A673 (cell line): ENCODE measurements around the gene RASD1. TPM values are rescaled to one million over a fixed set of nuclear protein-coding genes. Genes with fewer than 3 reads are reported as not detected.

Source experiments
- BruUV-seq: library from RNA; stranded (reverse); fragments of 400-500 nt; replicated peaks from 2 replicates; lab custom pipeline; 2021; lab: Mats Ljungman, UMichigan
- CTCF ChIA-PET: fragments of 300-600 bp; sonication (Branson Sonifier 250); formaldehyde crosslinking; loops from one replicate; lab custom pipeline; 2022; ENCODE audit warnings: antibody characterized with exemption; lab: Charles Lee
- POLR2A ChIA-PET: fragments of 300-600 bp; sonication (Branson Sonifier 250); formaldehyde crosslinking; loops from one replicate; lab custom pipeline; 2022; ENCODE audit warnings: antibody characterized with exemption; ENCODE audit not compliant: low non-redundant PET; lab: Charles Lee
- DNase-seq: peaks from one replicate; pipeline ENCODE4 v3.0.0-alpha.2; 2015; ENCODE audit warnings: low spot score
- H3K27ac ChIP-seq: fragments of 200-600 bp; sonication (generic); 2 replicates; pipeline ENCODE4 v1.5.1; 2016; ENCODE audit warnings: mixed run types, low read depth, mild to moderate bottlenecking, mixed read lengths, antibody characterized with exemption, low read length; ENCODE audit not compliant: poor library complexity, severe bottlenecking
- H3K27me3 ChIP-seq: fragments of 200-600 bp; sonication (generic); replicated peaks from 2 replicates; pipeline ENCODE4 v1.6.1; 2017; ENCODE audit warnings: mixed run types, low read depth, mild to moderate bottlenecking, mixed read lengths, antibody characterized with exemption, low read length; ENCODE audit not compliant: insufficient read depth, poor library complexity
- H3K36me3 ChIP-seq: fragments of 200-600 bp; sonication (generic); 2 replicates; pipeline ENCODE4 v1.6.1; 2016; ENCODE audit warnings: mixed run types, mild to moderate bottlenecking, mixed read lengths, antibody characterized with exemption, low read length; ENCODE audit not compliant: insufficient read depth, poor library complexity, severe bottlenecking
- H3K4me1 ChIP-seq: fragments of 200-600 bp; sonication (generic); 2 replicates; pipeline ENCODE4 v1.6.1; 2017; ENCODE audit warnings: mixed run types, mild to moderate bottlenecking, mixed read lengths, antibody characterized with exemption, low read length; ENCODE audit not compliant: insufficient read depth, poor library complexity, severe bottlenecking
- H3K4me3 ChIP-seq: fragments of 200-600 bp; sonication (generic); 2 replicates; pipeline ENCODE4 v1.5.1; 2016; ENCODE audit warnings: low read depth, mixed run types, mild to moderate bottlenecking, mixed read lengths, low read length; ENCODE audit not compliant: poor library complexity, severe bottlenecking
- H3K9me3 ChIP-seq: fragments of 200-600 bp; sonication (generic); 2 replicates; pipeline ENCODE4 v1.6.1; 2016; ENCODE audit warnings: mixed run types, low read depth, mild to moderate bottlenecking, mixed read lengths, antibody characterized with exemption, low read length; ENCODE audit not compliant: poor library complexity, severe bottlenecking
- EZH2 ChIP-seq: fragments of 200-600 bp; sonication (generic); IDR thresholded peaks from 2 replicates; pipeline ENCODE4 v1.6.1; 2017; ENCODE audit warnings: borderline replicate concordance, low read depth, mild to moderate bottlenecking, mixed read lengths, antibody characterized with exemption, low read length; ENCODE audit not compliant: poor library complexity, severe bottlenecking
- intact Hi-C: fragments of 100-400 bp; cut with micrococcal nuclease; formaldehyde crosslinking; loops from one replicate; pipeline ENCODE4 v1.10.0; 2022; ENCODE audit not compliant: unreplicated experiment
- total RNA-seq: library from RNA; stranded (reverse); gene quantifications from 2 replicates; pipeline ENCODE4 v1.2.3, GENCODE V29; 2021
- TF ChIP-seq, protein P1 (sequence below): fragments of 300-800, 200-600 bp; sonication (generic); conservative IDR thresholded peaks from 2 replicates; pipeline ENCODE4 v1.5.1; 2017; ENCODE audit warnings: low read depth, mild to moderate bottlenecking, antibody characterized with exemption, low read length, moderate library complexity, mixed read lengths

Gene RASD1
- total RNA-seq, 1 experiment from 2014 or later = 0.21 TPM

DNA sequence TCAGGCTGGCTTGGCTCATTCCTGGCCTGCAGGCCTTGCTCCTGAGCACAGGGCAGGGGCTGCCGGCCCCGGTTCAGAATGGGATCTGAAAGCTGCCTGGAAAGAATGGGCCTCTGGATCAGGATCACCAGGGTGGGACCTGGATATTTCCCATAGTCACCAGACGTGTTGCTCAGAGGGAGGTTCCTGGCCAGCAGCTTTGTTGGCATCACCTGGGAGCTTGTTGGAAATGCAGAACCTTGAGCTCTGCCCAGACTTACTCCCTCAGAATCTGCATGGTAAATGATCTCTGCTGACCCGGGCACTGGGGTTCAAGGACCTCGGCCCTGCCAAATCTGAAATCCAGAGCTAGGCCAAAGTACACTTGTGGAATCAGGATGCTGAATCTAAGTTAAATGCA, 48.9 kb downstream of the RASD1 start:
- H3K9me3 ChIP-seq = no peaks in the 10 kb centered on the region
- no TSS peak for BruUV-seq
- no peaks in the 10 kb centered on the region for H3K27me3 ChIP-seq
- TF ChIP-seq, protein P1, sequence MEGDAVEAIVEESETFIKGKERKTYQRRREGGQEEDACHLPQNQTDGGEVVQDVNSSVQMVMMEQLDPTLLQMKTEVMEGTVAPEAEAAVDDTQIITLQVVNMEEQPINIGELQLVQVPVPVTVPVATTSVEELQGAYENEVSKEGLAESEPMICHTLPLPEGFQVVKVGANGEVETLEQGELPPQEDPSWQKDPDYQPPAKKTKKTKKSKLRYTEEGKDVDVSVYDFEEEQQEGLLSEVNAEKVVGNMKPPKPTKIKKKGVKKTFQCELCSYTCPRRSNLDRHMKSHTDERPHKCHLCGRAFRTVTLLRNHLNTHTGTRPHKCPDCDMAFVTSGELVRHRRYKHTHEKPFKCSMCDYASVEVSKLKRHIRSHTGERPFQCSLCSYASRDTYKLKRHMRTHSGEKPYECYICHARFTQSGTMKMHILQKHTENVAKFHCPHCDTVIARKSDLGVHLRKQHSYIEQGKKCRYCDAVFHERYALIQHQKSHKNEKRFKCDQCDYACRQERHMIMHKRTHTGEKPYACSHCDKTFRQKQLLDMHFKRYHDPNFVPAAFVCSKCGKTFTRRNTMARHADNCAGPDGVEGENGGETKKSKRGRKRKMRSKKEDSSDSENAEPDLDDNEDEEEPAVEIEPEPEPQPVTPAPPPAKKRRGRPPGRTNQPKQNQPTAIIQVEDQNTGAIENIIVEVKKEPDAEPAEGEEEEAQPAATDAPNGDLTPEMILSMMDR = no peak
- no peak for TF ChIP-seq EZH2
- no peak overlapping the region for H3K4me3 ChIP-seq
- intact Hi-C loops = no loop called here
- no peaks in the 10 kb centered on the region for H3K36me3 ChIP-seq
- ChIA-PET POLR2A (no interaction called here), CTCF (no interaction called here)
- DNase-seq = no peak
- no peaks in the 10 kb centered on the region for H3K4me1 ChIP-seq
- no peak overlapping the region for H3K27ac ChIP-seq

DNA sequence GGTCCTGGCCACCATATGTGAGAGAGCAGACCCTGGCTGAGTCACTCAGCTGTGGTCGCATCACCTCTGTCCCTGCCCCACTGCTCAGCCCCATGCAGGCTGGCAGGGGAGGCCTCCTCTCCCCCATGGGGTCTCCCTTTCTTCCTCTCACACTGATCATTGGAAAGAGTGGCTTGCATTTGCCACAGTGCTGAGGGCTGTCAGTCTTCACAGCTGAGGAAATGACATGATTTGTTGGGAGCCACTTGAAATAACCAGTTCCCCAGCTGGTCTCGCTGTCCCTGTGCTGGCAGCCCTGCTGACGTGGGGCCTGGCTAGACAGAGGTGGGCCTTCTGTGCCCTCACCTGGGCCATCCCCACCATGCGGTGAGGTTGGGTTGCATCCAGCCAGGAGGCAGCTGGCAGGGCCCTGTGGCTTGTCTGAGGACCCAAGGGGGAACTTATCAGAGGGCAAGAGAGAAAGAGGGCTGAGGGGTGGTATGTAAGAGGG, 49.5 kb downstream of the RASD1 start:
- Histone ChIP-seq H3K36me3 (no peaks in the 10 kb centered on the region), H3K27ac (no peak overlapping the region), H3K4me1 (no peaks in the 10 kb centered on the region), H3K9me3 (no peaks in the 10 kb centered on the region), H3K4me3 (no peak overlapping the region), H3K27me3 (no peaks in the 10 kb centered on the region)
- no TSS peak for BruUV-seq
- TF ChIP-seq EZH2 = no peak
- TF ChIP-seq, protein P1 = no peak
- POLR2A ChIA-PET = no interaction called here
- DNase-seq = no peak
- intact Hi-C loops = no loop called here
- CTCF ChIA-PET = no interaction called here

DNA sequence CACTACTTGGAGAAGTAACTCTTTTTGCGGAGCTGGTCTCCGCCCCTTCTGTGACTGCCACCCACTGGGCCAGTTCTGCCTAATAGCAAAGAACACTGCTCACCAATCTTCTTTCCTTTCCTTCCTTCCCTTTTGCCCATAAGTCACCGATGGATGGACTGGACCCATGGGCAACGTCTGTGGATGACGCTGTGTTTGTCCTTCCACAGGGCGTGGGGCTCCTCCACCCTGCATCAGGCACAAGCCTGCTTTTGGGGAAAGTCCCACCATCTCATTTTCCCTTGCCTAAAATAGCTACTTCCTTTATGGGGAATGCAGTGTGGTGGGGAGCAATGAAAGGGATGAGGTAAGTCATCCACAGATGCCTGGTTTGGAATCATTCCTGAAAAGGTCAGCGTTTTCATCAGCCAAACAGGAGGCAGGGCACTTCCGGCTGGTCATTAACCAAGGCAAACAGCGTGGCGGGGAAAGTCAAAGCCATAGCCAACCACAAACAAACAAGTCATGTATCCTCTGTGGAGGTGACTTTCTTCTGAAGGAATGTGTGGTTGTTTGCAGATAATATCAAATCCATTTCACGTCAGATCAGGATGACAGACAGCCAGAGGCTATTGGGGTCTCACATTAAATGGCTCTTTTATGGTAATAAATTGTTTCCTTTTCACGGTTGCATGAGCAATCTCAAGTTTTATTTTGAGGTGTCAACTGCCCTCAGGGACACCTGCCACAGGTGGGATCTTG, 50.1 kb downstream of the RASD1 start:
- POLR2A ChIA-PET = no interaction called here
- no peak overlapping the region for H3K27ac ChIP-seq
- no TSS peak for BruUV-seq

More for the DNA sequence above, 50.1 kb downstream of the RASD1 start:
- DNase-seq = no peak
- Histone ChIP-seq H3K36me3 (no peaks in the 10 kb centered on the region), H3K9me3 (no peaks in the 10 kb centered on the region), H3K4me1 (no peaks in the 10 kb centered on the region), H3K27me3 (no peaks in the 10 kb centered on the region), H3K4me3 (no peak overlapping the region)
- intact Hi-C loops = no loop called here
- CTCF ChIA-PET = interaction anchor here (0.6 kb wide), 1 partner anchor 193 kb away, joined by 3 read pairs; no protein-coding TSS in a partner anchor
- TF ChIP-seq, protein P1 = no peak
- no peak for TF ChIP-seq EZH2
